Retinal pigment epithelial cell (primary cell): ENCODE measurements around the gene SYCP2L.
"Not testable (repeated sequence)": the region's sequence is repeated elsewhere in the genome, so short reads cannot be mapped to it uniquely, and the experiment has no call there.

Experiments used
- DNase-seq: peaks from one replicate; pipeline ENCODE4 v3.0.0-alpha.2; 2010; ENCODE audit warnings: low read depth
- H3K4me3 ChIP-seq: 2 replicates; pipeline ENCODE4 v1.5.1; 2011; ENCODE audit warnings: mild to moderate bottlenecking, low read length, control low read depth, moderate library complexity
- TF ChIP-seq, protein P1 (sequence below): conservative IDR thresholded peaks from 2 replicates; pipeline ENCODE4 v1.5.1; 2011; ENCODE audit warnings: low read depth, low read length, control low read depth, inconsistent platforms

Gene SYCP2L

DNA sequence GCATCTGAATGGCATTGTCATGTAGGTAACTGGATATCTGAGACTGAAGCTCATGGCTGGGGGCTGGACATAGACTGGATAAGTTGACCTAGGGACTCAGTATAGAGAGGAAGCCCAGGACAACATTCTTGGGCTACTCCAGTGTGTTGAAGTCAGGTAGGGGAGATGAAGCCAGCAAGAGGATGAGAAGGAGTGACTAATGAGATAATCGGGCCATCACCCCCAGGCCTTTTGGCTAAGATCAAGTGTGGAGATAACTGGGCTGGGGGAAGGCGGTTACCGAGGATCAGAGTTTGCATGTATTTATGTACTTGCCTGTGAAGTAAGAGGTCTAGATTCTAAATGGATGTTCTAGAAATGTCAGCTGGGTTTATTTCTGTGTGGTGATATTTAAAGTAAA, 83.9 kb downstream of the SYCP2L start:
- H3K4me3 ChIP-seq: no peak overlapping the region
- DNase-seq: no peak
- TF ChIP-seq, protein P1, sequence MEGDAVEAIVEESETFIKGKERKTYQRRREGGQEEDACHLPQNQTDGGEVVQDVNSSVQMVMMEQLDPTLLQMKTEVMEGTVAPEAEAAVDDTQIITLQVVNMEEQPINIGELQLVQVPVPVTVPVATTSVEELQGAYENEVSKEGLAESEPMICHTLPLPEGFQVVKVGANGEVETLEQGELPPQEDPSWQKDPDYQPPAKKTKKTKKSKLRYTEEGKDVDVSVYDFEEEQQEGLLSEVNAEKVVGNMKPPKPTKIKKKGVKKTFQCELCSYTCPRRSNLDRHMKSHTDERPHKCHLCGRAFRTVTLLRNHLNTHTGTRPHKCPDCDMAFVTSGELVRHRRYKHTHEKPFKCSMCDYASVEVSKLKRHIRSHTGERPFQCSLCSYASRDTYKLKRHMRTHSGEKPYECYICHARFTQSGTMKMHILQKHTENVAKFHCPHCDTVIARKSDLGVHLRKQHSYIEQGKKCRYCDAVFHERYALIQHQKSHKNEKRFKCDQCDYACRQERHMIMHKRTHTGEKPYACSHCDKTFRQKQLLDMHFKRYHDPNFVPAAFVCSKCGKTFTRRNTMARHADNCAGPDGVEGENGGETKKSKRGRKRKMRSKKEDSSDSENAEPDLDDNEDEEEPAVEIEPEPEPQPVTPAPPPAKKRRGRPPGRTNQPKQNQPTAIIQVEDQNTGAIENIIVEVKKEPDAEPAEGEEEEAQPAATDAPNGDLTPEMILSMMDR: no peak

DNA sequence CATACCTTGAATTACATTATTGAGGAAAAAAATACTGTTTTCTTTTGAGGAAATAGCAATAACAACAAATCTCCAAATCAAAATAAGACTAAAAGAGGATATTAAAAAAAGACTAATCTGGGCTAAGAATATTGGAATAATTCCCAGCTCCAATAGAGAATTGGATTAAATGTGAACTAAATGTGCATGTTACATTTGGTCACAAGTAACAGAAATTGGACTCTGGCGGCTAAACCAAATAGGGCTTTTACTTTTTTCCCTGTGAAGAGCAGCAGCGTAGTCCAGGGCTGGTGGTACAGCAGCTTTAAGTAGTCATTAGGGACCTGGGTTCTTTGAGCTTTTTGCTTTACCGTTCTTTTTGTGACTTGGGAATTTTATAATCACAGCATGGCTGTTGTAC, 85.3 kb downstream of the SYCP2L start:
- TF ChIP-seq, protein P1: no peak
- DNase-seq: no peak
- H3K4me3 ChIP-seq: no peak overlapping the region

DNA sequence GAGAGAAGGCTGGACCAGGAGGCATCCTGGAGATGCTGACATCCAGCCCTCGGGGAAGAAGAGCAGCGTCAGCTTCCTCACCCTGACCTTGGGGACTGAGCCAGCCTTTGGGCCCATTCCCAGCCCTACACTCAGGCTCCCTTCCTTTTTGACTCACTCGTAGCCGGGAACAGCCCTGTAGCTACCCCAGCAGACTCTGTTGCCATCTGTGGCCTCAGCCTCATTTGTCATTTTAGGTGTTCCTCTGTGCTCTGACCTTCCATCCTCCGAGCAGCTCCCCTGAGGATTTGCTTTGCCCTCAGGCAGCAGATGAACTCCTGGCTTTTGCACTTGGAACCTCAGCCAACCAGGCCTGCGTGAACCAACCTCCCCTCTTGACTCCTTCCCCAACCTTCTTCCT, 89.7 kb downstream of the SYCP2L start:
- TF ChIP-seq, protein P1: no peak
- no peak overlapping the region for H3K4me3 ChIP-seq
- no peak for DNase-seq

DNA sequence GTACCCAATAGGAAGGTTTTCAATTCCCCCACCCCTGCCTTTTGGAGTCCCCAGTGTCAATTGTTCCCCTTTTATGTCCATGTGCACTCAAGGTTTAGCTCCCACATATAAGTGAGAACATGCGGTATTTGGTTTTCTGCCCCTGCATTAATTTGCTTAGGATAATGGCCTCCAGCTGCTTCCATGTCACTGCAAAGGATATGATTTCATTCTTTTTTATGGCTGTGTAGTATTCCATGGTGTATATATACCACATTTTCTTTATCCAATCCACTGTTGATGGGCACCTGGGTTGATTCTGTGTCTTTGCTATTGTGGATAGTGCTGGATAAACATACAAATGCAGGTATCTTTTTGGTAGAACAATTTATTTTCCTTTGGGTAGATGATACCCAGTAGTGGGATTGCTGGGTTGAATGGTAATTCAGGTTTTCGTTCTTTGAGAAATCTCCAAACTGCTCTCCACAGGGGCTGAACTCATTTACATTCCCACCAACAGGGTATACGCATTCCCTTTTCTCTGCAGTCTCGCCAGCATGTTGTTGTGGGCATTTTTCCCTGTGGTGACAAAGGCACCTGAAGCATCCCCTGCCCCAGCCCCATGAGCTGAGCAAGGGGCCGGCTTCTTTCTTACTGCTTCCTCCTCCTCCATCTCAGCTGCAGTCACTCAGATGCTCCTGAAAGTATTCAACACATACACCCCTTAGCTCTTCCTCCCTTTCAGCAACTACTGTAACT, 90.5 kb downstream of the SYCP2L start:
- TF ChIP-seq, protein P1: no peak
- DNase-seq: no peak

DNA sequence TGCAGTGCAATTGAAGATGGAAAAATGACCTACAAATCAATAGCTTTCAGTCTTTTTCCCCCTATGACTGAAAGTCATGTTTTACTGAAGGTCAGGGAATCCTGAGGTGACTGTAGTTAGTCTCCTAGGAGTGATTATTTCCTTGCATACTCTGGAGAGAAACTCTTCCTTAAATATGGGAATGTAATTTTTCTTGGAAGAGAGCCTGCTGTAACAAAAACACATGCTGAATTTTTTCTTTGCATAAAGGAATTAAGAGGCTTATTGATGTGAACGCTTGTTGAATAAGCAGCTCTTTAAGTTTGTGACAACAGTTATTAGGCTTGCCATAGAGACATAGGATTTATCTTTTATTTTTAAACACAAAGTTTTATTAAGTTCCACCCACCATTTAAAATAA, 92.8 kb downstream of the SYCP2L start:
- peak; percentile 4 for DNase-seq
- TF ChIP-seq, protein P1: no peak
- no peak overlapping the region for H3K4me3 ChIP-seq

More for the DNA sequence above, 90.5 kb downstream of the SYCP2L start:
- H3K4me3 ChIP-seq: no peak overlapping the region

DNA sequence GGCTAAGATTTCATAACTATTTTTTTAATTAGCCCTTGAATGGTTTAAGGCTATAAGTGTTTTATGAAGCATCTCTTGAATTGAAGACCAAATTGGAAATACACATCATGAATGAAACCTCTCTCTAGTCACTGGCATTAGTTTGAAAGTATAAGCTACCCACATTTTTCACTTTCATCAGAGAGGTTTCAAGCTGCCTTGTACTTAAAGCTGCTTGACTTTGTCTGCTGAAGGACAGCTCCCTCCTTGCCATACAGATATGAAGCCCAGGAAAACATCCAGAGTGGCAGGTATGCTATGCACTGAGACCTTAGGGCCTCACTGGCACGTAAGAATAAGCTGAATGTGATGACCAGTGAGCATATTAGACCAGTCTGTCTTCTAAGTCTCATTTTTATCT, 94.6 kb downstream of the SYCP2L start:
- no peak overlapping the region for H3K4me3 ChIP-seq
- no peak for DNase-seq
- TF ChIP-seq, protein P1: no peak

DNA sequence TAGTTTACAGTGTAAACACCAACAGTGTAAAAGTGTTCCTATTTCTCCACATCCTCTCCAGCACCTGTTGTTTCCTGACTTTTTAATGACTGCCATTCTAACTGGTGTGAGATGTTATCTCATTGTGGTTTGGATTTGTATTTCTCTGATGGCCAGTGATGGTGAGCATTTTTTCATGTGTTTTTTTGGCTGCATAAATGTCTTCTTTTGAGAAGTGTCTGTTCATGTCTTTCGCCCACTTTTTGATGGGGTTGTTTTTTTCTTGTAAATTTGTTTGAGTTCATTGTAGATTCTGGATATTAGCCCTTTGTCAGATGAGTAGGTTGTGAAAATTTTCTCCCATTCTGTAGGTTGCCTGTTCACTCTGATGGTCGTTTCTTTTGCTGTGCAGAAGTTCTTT, 98.1 kb downstream of the SYCP2L start:
- H3K4me3 ChIP-seq, DNase-seq: not testable (repeated sequence)
